ENCODE data around the gene AKAP13.

Gene AKAP13

DNA sequence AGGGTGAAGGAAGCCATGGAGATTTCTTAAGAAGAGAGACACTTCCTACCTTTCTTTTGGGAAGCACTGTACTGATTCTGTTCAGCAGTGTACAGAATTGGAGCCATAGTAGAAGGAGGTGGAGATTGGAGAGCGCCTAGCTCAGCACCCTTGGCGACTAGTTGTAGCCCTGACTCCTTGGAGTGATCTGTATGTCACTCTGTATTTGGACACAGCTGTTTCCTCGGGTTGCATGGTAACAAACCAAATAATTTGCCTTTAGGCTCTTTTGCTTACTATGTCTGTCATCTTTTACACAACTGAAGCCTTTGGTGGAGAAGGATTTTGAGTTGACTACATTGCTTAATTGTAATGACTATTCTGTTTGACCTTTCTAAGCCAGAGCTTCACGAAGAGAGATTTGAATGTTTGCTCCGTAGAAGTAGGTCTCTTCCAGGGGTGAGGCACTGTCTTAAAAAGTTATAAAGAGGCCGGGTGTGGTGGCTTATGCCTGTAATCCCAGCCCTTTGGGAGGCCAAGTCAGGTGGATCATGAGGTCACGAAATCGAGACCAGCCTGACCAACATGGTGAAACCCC is 77.1 kb downstream of the AKAP13 start:
- TF ChIP-seq, protein P1, sequence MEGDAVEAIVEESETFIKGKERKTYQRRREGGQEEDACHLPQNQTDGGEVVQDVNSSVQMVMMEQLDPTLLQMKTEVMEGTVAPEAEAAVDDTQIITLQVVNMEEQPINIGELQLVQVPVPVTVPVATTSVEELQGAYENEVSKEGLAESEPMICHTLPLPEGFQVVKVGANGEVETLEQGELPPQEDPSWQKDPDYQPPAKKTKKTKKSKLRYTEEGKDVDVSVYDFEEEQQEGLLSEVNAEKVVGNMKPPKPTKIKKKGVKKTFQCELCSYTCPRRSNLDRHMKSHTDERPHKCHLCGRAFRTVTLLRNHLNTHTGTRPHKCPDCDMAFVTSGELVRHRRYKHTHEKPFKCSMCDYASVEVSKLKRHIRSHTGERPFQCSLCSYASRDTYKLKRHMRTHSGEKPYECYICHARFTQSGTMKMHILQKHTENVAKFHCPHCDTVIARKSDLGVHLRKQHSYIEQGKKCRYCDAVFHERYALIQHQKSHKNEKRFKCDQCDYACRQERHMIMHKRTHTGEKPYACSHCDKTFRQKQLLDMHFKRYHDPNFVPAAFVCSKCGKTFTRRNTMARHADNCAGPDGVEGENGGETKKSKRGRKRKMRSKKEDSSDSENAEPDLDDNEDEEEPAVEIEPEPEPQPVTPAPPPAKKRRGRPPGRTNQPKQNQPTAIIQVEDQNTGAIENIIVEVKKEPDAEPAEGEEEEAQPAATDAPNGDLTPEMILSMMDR (IDR thresholded peaks at IDR 0.05; ENCODE audit: control insufficient read depth, insufficient read depth, low read depth, low read length, missing control alignments), result no peak
- no peak for DNase-seq (ENCODE audit: low read depth)
- no peak overlapping the region for H3K4me3 ChIP-seq (ENCODE audit: control insufficient read depth, low read depth, low read length)

DNA sequence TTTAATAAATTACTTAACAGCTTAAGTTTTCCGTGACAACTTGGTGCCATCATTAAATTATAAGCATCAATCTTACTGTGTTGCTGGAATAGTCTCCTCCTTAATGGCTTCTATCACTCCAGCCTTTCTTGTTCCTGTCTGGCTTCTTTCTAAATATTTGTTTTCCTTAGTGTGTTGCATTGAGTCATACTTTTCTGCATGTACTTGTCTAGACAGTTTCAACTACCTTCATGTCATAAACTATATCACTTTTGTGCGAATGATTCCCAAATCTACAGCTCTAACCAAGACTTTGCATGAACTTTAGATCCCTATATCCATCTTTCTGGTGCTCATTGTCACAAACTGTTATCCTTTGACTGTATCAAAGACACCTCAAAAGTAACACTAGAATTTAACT is 78.4 kb downstream of the AKAP13 start:
- TF ChIP-seq, protein P1 (IDR thresholded peaks at IDR 0.05; ENCODE audit: control insufficient read depth, insufficient read depth, low read depth, low read length, missing control alignments), result no peak
- no peak for DNase-seq (ENCODE audit: low read depth)
- H3K4me3 ChIP-seq (ENCODE audit: control insufficient read depth, low read depth, low read length), result no peak overlapping the region

DNA sequence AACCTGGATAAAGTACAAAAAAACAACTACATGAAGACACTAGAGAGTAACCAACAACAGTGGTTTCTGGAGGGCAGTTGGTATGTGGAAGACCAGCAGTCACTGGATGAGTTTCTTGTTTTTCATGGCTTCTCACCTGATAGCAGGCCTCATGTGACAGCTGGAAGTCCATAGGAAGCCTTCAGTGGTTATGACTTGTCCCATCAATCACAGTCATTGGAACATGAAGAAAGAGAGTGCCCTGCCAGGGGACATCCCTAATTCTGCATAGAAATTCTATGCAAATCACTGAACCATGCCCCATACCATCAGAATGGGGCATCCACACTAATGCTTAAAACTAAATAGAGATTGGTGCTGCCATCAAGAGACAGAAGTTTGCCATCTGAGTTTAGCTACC is 81.6 kb downstream of the AKAP13 start:
- no peak for DNase-seq (ENCODE audit: low read depth)
- H3K4me3 ChIP-seq (ENCODE audit: control insufficient read depth, low read depth, low read length), result no peak overlapping the region
- TF ChIP-seq, protein P1 (IDR thresholded peaks at IDR 0.05; ENCODE audit: control insufficient read depth, insufficient read depth, low read depth, low read length, missing control alignments), result no peak

DNA sequence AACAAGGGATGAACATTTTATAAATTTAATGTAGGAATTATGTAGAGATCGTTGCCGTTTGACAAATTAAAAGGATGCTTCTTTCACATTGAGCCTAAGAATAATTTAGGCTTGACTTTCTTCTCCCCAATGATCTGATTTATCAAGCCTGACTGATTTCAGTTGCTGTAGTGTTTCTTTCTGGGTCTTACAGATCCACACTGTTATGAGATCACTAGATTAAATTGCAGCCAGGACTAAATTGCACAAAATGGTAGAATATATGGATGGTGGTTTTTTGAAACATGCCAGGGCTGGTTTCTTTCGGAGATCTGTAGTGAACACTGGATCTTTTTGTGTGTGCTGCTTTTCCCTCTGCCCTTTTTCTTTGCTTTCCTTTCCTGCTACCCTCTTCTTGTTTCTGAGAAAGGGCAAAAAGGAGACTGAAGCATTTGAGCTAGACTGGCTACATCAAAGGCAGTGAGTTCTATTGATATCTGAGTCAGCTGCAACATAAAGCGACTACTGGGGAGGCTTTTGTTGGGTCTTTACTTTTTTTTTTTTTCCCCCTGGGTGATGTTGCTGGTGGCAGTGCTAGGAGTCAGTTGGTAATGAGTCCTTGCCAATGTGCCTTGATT is 83.0 kb downstream of the AKAP13 start:
- no peak for DNase-seq (ENCODE audit: low read depth)
- TF ChIP-seq, protein P1 (IDR thresholded peaks at IDR 0.05; ENCODE audit: control insufficient read depth, insufficient read depth, low read depth, low read length, missing control alignments), result no peak
- H3K4me3 ChIP-seq (ENCODE audit: control insufficient read depth, low read depth, low read length), result no peak overlapping the region

DNA sequence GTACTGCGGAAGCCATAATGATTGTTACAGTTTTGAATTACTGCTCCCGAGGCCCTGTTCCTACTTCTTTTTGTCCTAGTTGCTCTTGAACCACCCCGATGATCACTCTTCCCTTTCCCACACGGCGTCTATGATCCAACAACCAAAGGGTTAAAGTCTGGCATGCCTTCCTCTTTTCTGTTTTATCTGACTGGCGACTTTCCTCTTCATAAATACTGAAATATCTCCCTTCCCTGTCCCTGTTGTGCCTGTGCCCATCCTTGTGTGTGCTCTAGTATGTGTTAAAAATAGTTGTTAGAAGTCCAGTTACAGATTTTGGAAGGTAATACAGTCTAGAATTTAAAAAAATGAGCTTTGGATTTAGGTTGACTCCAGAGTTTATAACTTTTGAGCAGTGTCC is 83.6 kb downstream of the AKAP13 start:
- TF ChIP-seq, protein P1 (IDR thresholded peaks at IDR 0.05; ENCODE audit: control insufficient read depth, insufficient read depth, low read depth, low read length, missing control alignments), result no peak
- no peak overlapping the region for H3K4me3 ChIP-seq (ENCODE audit: control insufficient read depth, low read depth, low read length)
- DNase-seq (ENCODE audit: low read depth), result no peak

DNA sequence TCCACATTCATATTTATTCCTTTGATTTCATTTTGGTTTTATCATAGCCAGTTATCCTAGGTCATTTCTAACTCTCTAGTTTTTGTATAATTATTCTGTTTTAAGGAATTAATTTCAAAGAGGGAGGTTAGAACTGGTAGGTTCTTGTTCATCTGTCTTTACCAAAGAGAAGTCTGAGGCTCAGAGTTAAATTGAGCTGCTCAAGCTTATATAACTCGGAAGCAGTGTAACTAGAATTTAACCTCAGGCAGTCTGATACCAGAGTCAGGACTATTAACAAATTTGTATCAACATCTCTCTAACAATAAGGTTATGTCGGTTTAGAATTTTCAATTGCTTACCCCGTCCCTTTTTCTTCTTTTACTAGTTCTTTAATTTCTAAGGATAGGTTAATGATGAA is 84.1 kb downstream of the AKAP13 start:
- DNase-seq (ENCODE audit: low read depth), result no peak
- TF ChIP-seq, protein P1 (IDR thresholded peaks at IDR 0.05; ENCODE audit: control insufficient read depth, insufficient read depth, low read depth, low read length, missing control alignments), result no peak

More for the DNA sequence above, 84.1 kb downstream of the AKAP13 start:
- no peak overlapping the region for H3K4me3 ChIP-seq (ENCODE audit: control insufficient read depth, low read depth, low read length)
